Stimulated activated CD4-positive, alpha-beta T cell treated with anti-CD3 and anti-CD28 coated beads, Interleukin-1b, Interleukin-23, amount 100 ng/mL, for 1 hour (primary cell): ENCODE data around the gene IFNGR1.
"Not testable (repeated sequence)": the region's sequence is repeated elsewhere in the genome, so short reads cannot be mapped to it uniquely, and the experiment has no call there.

Source experiments
- DNase-seq, 2 donors: peaks; one replicate each; pipeline ENCODE4 v3.0.0-alpha.2; 2020; ENCODE audit warnings: low read depth in 2 of 2

Gene IFNGR1

DNA sequence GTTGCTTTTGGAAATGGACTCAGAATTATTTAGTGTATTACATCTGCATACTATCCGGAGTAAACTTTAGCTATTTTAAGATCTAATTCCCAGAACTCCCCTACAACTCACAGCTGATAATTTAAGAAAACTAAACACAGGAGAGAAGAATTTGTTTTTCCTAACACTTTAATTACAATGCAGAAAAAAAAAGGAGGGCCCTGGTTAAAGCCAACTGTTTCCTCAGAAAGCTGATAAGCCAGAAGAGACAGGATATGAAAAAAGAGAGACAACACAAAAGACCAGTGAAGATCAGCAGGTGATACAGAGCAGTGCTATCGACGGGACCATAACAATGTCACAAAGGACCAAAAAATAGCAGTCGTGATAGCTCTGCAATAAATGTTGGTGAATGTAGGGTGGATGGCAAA lies 5.8 kb downstream of the IFNGR1 start:
- DNase-seq = no peak

DNA sequence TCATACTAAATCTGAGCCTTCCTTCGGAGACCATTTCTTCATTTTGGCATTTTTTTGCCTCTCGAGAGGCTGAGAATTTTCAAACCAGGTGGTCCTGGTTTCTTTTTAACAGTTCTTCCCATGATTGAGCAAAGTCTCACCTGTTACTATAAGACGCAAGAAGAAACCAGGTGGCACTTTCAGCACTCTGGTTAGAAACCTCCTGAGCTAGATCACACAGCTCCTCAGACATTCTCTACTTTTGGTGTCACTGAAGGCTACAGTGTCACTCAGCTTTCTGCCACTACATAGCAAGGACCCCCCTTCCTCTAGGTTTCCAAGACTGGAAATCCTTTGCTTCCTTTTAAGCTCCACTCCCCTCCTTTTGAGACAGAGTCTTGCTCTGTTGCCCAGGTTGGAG lies 7.3 kb downstream of the IFNGR1 start:
- DNase-seq = no peak

DNA sequence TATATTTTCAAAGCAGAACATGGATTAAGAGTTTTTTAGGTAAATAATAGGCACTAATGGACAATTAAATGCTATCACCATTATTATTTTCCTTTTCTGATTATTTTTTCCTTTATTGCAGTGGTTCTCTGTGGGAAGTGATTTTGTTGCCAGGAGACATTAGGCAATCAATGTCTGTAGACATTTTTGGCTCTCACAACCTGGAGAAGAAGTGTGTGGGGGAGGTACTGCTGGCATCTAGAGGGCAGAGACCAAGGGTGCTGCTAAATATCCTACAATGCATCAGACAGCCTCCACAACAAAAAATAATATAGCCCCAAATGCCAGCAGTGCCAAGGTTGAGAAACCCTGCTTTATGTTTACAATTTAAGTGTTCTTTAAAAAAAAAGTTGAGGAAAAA lies 8.3 kb downstream of the IFNGR1 start:
- no peak for DNase-seq

DNA sequence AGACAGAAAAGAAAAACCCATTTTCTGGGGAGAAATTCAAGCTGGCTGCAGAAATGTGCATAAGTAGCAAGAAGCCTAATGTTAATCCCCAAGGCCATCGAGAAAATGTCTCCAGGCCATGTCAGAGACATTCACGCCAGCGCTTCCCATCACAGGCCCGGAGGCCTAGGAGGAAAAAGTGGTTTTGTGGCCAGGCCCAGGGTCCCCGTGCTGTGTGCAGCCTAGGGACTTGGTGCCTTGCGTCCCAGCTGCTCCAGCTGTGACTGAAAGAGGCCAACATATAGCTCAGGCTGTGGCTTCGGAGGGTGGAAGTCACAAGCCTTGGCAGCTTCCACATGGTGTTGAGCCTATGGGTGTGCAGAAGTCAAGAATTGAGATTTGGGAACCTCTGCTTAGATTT lies 10.9 kb downstream of the IFNGR1 start:
- no peak for DNase-seq

DNA sequence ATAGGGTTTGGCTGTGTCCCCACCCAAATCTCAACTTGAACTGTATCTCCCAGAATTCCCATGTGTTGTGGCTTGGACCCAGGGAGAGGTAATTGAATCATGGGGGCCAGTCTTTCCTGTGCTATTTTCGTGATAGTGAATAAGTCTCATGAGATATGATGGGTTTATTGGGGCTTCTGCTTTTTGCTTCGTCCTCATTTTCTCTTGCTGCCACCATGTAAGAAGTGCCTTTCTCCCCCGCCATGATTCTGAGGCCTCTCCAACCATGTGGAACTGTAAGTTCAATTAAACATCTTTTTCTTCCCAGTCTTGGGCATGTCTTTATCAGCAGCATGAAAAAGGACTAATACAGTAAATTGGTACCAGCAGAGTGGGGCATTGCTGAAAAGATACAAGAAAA lies 11.7 kb downstream of the IFNGR1 start:
- not testable (repeated sequence) for DNase-seq

DNA sequence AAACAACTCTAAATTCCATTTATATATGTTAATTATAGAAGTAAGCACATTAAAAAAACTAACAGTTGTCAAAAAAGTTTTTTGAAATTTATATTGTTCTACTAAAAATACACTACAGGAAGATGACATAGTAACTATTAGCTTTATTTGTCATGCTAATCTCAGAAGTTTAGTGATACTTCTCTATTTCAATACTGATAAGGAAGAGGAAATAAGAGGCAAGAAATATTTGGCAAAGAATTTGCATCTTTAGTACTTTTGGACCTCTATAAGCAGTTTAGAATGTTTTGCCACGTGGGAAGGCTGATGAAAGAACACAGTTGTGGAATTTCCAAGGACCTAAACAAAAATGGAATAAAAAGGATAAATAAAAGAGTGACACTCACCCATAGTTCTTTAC lies 12.6 kb downstream of the IFNGR1 start:
- DNase-seq = no peak

DNA sequence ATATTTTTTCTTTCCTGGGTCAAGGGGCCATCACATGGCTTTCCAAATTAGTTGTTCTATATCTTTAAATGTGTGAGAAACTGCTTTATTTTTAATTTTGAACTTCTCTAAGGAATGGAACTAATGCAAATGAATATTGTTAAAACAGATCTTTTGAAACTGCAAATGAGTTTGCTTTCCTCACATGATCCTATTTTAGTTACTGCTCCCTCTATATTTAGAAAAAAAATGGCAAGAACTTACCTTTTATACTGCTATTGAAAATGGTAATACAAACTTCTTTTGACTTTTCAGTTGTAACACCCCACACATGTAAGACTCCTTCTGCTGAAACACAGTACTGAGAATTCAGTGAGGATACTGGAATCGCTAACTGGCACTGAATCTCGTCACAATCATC lies 15.9 kb downstream of the IFNGR1 start:
- no peak for DNase-seq

DNA sequence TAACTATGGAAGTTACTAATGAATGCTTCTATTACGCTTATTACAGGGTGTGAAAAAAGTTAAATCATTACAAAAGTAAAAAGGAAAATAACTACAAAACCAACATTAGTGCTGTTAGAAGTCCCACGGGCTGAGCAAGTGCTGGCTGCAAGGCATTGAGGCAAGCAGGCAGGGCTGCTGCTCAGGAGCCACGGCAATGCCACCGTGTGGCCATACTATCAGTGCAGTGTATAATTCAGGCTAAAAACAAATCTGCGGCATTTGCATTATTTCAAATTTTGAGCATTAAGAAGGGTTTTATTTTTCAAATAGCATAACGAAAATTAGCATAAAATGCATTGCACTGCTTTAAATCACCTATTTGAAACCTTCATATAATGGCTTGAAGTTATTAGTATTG lies 17.1 kb downstream of the IFNGR1 start:
- DNase-seq = no peak

DNA sequence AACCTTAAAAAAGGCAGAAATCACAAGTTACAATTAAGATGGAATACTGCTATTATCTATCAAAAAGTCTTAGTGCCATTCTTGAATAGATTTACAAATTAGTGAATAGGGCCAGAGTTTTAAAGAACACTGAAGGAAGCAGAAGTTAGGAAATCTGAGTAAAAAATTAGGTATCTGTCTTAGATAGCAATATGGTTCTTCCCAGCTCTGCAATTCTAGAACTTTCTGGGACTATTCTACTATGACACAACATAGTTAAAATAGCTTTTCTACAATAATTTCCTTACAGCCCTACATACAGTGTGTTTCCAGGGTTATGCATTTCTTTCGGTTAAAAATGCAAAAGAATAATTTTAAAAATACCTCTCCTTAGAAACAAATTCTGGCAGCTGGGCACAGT lies 18.2 kb downstream of the IFNGR1 start:
- no peak for DNase-seq

DNA sequence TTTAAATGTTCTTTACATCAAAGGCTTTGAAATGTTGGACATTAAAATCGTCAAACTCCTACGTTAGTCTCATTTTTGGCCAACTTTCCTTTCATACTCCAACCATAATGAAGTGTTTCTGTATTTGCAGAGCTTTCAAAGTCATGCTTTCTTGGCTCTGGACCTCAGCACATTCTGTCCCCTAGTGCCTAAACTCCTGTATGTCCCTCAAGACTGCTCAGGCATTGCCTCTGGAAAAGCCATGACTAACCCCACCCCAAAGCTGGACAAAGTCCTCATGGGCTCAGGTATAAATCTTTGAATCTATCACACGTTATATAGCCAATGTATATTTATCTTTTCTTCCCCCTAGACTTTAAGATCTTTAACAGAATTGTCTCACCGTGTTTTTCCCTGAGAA lies 18.9 kb downstream of the IFNGR1 start:
- no peak for DNase-seq

DNA sequence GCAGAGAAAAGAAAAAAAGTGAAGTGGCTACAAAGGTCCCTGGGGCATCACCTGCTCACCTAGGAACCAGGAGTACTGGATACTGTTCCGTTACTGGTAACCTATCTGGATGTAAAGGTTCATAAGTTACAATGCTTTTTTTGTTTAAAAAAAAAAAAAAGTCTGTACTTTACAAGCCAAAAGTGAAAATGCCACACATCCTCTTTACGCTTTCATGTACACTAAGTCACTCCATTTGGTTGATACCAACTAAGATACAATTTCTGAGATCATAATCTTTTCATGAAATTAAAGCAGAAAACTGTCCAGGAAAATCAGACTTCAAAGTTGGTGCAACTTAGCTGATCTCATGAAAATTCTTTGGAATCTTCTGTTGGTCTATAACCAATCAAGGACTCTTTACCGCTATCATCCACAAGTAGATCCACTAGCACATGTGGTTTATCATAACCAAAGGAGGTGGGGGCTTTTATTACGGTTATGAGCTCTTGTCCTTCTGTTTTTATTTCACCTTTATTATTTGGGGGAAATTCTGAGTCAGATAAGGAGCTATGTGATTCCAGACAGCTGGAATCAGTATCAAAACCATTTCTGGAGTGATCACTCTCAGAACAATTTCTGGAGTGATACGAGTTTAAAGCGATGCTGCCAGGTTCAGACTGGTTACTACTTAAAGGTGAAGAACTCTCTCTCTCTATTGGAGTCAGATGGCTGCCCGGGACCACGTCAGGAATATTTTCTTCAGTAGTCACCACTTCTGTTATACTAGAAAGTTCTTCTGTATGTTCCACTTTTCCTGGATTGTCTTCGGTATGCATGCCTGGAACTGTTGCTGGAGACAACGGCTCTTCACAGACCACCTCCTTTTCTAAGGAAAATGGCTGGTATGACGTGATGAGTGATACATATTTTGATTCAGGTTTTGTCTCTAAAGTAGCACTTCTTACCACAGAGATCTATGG lies 21.2 kb downstream of the IFNGR1 start:
- DNase-seq = no peak

DNA sequence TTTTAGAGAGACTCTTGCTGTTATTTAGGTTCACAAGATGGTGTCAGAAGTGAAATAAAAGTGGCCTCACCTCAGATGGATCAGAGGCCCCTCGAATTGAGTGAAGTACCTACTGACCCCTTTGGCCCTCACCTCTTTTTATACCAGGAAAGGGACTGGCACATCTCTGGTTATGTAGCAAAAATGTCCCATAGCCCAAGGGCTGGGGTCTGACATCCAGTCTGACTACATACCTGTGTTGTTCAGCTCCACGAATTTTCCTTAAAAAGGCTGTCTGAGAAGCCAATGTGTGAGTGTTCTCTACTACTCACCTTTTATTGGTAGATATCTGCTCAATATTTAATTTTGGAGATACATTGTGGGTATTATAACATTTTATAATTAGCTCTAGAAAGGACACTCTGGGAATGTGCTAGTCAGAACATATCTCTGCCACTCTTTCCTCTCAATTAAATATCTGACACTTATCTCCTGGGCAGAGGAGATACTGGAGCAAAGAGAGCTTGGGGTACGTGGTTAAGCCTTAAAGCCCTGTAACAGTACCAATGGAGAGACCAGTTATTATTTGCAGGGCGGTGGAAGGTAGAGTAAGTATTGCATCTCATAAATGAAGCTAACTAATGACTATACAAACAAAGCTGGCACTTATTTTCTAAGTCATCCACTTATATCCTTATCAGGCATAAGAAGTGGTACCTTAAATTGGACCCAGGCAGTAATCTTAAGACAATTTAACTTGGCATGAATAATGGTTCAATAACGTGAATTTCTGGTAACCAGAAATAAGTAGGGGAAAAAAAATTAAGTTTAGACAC lies 25.7 kb downstream of the IFNGR1 start:
- DNase-seq = no peak

DNA sequence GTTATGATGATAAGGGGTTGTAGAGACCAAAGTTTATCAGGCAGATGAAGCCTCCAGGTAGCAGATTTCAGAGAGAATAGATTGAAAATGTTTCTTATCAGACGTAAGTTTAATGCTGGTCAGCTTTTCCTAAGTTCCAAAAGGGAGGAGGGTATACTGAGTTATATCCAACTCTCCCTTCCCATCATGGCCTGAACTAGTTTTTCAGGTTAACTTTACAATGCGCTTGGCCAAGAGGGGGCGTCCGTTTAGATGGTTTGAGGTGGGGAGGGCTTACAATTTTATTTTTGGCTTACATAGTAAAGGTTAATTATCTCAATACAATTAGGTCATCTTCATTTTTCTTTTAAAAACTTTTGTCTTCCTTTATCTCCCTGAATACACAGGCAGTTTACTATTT lies 26.4 kb downstream of the IFNGR1 start:
- DNase-seq = no peak

DNA sequence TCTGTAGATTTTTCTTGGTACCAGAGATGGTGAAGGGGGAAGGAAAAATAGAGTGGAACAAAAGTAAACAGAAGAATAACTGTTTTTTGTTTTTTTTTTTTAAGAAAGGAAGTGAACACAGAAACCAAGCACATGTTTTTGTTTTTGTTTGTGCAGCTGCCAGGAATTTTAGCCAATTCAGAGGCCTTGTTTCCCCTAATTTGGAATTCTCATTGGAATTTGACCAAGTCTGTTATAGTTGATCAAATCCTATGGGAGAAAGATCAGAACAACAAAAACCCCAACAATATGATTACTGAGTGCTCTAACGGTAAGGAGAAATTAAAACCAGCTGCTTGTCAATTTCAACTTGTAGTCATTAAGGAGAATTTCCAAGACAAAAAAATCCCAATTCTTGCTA lies 27.5 kb downstream of the IFNGR1 start:
- no peak for DNase-seq

DNA sequence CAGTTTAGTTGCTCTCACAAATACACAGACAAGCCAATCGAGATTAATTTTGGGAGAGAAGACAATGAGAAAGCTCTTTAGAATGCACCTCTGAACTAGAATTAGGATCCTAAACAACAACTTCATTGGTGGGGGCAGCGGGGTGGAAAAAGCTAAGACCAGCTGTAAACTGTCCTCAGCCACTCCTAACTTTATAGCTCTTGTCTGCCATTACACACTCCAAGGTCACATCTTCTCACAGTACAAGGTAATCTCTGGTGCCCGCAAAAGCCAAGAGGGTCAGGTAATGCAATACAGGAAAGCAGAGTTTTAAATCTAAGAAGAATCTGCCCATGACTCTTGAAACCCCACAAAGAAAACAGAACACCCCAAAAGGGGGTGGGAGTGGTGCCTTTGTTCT lies 27.9 kb downstream of the IFNGR1 start:
- DNase-seq = no peak

DNA sequence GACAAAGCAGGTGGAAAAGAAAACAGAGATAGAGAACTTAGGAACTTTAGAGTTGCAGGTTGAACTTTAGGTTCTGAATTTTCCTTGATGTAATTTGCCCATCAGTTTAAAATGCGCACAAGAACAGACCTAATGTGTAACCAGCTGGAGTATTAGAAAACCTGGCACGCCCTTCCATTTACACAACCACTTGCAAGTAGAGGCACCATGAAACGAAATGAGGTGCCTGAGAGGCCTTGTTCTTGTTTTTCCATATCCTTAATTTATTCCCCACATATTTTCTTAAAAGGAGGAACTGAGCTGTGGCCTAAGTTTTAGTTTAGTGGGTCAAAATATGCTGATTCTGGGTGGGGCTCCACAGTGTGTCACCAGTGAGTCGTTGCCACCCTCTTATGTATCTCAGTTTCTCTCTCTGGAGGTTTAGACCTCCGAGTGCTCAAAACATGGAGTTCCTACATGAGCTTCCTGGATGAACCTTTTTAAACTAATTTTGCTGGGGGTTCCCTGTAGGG lies 28.5 kb downstream of the IFNGR1 start:
- DNase-seq = no peak

DNA sequence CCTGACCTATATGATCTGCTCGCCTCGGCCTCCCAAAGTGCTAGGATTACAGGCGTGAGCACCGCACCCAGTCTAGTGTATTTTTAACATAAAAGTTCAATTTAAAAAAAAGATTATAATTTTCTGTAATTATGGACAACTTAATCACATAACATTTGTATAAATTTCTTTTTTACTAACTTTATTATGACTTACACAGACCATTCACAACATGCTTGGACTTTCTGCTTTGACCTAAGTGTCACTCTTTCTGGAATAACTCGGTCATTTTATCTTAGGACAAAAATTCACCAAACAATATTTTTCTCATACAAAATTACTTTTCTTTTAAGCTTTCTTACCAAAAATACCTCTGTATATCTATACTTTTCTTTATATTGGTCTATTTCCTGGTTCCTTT lies 30.3 kb downstream of the IFNGR1 start:
- DNase-seq = no peak

DNA sequence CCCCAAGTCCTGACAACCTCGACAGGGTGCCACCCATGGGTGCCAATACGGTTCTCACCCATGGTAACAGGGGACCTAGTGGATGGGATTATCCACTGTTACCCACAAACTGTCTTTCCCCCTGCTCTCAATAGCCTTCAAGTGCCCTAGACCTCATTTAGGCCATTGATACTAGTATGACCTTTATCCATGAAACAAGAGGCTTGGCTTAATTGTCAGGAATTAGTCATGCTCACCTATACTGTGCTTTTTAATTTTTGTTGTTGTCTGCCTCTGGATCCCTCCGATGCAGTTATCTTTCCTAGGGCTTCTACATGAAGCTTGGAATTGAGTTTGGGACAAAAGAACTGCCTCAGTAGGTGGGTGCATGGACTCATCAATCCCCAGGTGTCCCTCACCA lies 33.9 kb downstream of the IFNGR1 start:
- no peak for DNase-seq

DNA sequence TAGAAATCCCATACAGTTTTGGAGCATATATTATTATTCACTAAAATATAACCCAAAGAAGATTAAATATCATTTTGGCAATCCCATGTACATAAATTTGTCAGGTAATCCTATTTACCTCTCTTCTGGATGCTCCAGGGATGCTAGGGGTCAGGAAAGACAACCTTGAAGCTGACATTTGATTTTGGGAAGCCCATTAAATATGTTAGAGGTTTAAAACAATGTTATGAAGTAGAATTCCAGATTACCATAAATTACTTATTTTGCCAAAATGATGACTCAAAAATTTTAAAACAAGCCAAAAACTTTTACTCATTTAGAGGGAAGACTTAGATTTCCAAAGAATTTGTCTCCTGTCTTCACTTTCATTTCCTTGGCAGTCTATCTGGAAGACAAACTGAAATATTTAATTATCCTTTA lies 36.5 kb downstream of the IFNGR1 start:
- no peak for DNase-seq

DNA sequence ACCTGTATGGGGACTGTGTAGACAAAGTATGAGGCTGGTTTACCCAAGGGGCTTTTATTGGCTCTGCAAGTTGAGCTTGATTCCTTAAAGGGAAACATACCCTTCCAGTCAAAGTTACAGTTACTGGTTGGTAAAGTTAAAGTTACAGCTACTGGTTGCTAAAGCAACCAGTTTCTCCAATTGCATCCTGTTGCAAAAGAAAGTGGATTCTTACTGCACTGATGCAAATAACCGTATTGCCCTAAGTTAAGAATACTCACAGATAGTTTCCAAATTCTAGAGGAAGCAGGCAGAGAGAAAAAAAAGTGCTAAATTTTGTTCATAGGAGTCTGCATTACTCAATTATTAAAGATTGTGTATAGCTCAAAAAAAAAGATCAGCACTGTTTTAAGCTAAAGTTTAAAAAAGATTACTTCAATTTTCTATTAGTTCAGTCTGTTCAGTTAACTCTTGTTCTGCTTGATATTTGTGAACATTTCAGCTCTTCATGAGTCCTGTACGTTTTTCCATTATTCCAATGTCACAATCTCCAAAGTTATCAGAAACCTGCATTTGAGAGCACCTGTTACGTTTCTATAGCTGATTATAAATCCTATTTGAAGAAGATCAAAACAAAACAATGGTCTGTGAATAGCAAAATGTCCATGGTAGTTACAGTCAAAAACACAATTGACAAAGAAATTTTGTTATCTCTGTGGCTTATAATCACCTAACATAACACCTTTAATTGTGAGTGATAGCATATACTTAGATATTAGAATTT lies 37.1 kb downstream of the IFNGR1 start:
- no peak for DNase-seq

DNA sequence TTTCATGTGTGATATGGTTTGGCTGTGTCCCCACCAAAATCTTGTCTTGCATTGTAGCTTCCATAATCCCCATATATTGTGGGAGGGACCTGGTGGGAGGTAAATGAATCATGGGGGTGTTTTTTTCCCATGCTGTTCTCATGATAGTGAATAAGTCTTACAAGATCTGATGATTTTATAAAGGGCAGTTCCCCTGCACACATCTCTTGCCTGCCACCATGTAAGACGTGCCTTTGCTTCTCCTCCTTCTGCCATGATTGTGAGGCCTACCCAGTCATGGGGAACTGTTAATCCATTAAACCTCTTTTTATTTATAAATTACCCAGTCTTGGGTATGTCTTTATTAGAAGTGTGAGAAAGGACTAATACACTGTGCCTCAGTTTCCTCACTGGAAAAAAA lies 41.6 kb downstream of the IFNGR1 start:
- no peak for DNase-seq

DNA sequence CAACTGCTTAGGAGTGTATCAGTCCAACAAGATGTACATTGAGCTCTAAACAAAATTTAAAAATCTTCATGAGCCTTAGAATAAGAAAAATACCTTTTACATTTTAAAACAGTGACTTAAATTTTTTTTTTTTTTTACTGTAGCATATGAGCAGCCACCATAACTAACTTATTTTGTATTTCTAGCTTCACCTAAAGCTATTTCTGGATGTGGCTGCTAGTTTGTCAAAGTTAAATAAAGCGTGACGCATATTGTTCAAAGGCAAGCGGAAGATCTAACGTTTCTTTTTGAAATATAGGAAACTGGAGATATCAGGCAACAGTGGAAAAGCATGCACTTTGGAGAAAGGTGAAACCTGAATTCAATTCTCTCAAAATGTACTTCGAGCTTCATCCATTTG lies 42.5 kb downstream of the IFNGR1 start:
- DNase-seq = no peak
